GM12801 (cell line): ENCODE data around the gene IL1RL1.

Source experiments
- TF ChIP-seq, protein P1 (sequence below): IDR thresholded peaks from one replicate; pipeline ENCODE4 v1.5.1; 2011; ENCODE audit warnings: control low read depth; ENCODE audit not compliant: insufficient read length; ENCODE audit errors: extremely low read depth

The IL1RL1 gene

DNA sequence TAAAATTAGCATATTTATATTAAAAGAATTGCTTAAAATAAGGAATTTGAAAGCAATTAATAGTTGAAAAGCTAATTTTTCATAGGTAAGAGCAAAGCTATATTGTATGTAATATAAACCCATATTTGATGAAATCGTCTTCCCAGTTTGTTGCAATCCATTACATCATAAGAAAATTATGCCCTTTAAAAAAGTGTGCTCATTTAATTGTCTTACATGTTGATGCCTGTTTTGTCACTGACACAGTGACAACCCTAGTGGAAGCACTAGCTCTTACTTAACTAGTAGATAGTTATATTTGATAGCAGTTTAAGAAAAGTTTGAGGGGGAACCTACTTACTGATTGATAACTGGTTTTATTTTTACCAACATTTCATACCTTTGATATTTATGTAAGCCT, 81.6 kb downstream of the IL1RL1 start:
- TF ChIP-seq, protein P1, sequence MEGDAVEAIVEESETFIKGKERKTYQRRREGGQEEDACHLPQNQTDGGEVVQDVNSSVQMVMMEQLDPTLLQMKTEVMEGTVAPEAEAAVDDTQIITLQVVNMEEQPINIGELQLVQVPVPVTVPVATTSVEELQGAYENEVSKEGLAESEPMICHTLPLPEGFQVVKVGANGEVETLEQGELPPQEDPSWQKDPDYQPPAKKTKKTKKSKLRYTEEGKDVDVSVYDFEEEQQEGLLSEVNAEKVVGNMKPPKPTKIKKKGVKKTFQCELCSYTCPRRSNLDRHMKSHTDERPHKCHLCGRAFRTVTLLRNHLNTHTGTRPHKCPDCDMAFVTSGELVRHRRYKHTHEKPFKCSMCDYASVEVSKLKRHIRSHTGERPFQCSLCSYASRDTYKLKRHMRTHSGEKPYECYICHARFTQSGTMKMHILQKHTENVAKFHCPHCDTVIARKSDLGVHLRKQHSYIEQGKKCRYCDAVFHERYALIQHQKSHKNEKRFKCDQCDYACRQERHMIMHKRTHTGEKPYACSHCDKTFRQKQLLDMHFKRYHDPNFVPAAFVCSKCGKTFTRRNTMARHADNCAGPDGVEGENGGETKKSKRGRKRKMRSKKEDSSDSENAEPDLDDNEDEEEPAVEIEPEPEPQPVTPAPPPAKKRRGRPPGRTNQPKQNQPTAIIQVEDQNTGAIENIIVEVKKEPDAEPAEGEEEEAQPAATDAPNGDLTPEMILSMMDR: no peak

DNA sequence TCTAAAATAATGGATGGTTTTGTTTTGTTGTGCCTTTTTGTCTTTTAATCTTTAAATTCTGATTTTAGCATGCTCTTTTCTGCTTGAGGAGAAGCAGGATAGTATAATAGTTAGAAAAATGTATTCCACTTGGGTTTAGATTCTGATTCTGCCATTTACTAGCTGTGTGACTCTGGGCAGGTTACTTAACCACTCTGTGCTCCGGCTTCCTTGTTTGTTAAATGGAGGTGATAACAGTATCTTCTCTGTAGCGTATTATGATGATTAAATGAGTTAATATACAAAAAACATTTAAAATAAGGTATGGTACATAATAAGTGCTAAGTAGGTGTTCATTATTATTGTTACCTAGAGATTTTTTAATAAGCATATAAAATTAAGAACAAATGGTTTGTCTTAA, 84.6 kb downstream of the IL1RL1 start:
- TF ChIP-seq, protein P1: no peak

DNA sequence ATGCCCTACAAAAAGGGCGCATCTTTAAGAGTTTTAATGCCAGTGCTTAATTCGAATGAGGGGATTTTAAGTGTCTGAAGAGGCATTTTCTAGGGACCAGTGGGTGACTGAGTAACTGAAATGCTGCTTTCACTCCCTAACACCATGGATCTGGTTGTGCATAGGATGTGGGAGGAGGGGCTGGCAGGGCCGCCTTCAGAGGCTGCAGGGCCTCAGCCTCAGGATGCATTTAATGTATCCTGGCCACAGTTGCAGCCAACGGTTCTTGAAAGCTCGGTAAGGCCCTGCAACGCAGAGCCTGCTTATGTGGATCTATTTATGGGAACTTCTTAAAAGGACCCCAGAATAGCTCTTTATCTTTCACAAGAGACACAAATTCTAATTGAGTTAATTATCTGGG, 85.8 kb downstream of the IL1RL1 start:
- TF ChIP-seq, protein P1: no peak

DNA sequence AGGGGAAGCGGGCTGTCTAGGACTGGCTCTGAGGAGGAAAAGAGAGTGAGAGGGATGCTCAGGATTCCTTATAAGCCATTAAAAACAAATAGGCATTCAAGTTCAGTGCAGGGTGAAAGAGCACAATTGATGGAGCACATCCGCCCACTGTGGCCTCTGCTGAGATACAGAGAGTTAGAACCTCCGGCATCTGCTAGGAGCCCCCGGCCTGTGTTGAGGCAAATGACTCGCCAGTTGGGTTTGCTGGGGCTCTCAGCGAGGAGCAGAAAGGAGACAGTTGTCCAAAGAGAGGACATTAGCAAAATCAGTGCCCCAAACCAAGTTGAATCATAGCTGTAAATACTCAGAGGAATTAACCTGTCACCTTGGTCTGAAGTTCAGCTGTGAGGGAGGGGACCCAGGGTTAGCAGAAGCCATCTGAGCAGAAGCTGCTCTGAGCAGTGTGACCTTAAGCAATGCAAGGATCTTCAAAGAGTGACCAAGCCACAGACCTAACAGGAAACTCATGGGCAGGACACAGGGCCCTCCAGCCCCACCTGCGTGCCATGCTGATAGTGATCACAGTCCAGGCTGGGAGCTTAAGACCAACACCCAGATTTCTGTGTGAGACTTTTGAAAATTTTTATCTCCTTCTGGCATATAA, 88.3 kb downstream of the IL1RL1 start:
- TF ChIP-seq, protein P1: no peak

DNA sequence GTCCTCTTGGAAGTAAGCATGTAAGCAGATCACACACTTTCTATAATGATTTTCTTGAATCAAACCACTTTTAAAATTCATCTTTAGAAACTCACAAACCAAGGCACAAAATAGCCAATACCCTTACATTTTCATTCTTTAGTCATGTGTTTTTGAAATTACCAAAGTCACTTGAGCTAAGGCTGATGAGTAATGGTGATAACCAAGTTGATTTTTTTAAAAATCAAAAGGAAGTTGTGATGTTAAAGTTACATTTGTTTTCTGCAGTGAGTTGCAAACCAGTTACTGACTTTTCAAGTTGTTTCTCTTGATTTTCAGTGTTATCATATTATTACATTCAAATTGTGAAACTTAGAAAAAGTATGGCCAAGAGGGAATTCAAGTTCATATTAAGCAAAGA, 90.1 kb downstream of the IL1RL1 start:
- TF ChIP-seq, protein P1: no peak
